ENCODE data around the gene PCDHGB3.

DNA sequence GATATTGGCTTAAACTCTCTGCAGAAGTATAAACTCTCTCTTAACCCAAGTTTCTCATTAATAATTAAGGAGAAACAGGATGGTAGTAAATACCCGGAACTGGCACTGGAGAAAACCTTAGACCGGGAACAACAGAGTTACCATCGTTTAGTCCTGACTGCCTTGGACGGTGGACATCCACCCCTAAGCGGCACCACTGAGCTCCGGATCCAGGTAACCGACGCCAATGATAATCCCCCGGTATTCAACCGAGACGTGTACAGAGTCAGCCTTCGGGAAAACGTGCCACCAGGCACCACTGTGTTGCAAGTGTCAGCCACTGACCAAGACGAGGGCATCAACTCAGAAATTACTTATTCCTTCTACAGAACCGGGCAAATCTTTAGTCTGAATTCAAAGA is 28.6 kb downstream of the PCDHGB3 start:
- TF ChIP-seq, protein P1, sequence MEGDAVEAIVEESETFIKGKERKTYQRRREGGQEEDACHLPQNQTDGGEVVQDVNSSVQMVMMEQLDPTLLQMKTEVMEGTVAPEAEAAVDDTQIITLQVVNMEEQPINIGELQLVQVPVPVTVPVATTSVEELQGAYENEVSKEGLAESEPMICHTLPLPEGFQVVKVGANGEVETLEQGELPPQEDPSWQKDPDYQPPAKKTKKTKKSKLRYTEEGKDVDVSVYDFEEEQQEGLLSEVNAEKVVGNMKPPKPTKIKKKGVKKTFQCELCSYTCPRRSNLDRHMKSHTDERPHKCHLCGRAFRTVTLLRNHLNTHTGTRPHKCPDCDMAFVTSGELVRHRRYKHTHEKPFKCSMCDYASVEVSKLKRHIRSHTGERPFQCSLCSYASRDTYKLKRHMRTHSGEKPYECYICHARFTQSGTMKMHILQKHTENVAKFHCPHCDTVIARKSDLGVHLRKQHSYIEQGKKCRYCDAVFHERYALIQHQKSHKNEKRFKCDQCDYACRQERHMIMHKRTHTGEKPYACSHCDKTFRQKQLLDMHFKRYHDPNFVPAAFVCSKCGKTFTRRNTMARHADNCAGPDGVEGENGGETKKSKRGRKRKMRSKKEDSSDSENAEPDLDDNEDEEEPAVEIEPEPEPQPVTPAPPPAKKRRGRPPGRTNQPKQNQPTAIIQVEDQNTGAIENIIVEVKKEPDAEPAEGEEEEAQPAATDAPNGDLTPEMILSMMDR (IDR thresholded peaks at IDR 0.05; ENCODE audit: poor library complexity, severe bottlenecking): no peak
- no peak for TF ChIP-seq EZH2 (IDR thresholded peaks at IDR 0.05; ENCODE audit: borderline replicate concordance, insufficient read depth, low read length, poor library complexity, severe bottlenecking)
- no peak for TF ChIP-seq SMC3 (conservative IDR thresholded peaks at IDR 0.05; ENCODE audit: poor library complexity)
- TF ChIP-seq POLR2AphosphoS5 (IDR thresholded peaks at IDR 0.05): no peak
- TF ChIP-seq EP300 (conservative IDR thresholded peaks at IDR 0.05; ENCODE audit: poor library complexity, severe bottlenecking): no peak

Data from neural cell (in vitro differentiated cells).